ENCODE measurements around the gene OSBPL5. TPM values are rescaled to one million over a fixed set of nuclear protein-coding genes. Genes with fewer than 3 reads are reported as not detected.

OSBPL5 gene
- total RNA-seq, 1 experiment from 2014 or later = 51.4 TPM

- no peaks in the 10 kb centered on the region for H3K9me2 ChIP-seq (replicated peaks; ENCODE audit: low read length)
- intact Hi-C loops (cut with micrococcal nuclease) = no loop called here
- no peaks in the 10 kb centered on the region for H3K27me3 ChIP-seq (ENCODE audit: low read length)
- H3F3A ChIP-seq (ENCODE audit: low read length, unreplicated experiment) = no peaks in the 10 kb centered on the region
- H3K9me3 ChIP-seq (ENCODE audit: low read length) = no peaks in the 10 kb centered on the region
- ATAC-seq (no peak), DNase-seq (no peak)
- H4K20me1 ChIP-seq (ENCODE audit: low read length) = no peaks in the 10 kb centered on the region
- TF ChIP-seq EZH2 (IDR thresholded peaks at IDR 0.05; ENCODE audit: low read length, unreplicated experiment) (no peak), CTCF (conservative IDR thresholded peaks at IDR 0.05; ENCODE audit: low read depth, low read length) (no peak), EZH2phosphoT487 (IDR thresholded peaks at IDR 0.05; ENCODE audit: borderline replicate concordance, low read length) (no peak)
- no TSS peak for BruUV-seq (replicated peaks)
- ChIA-PET POLR2A (ENCODE audit: unreplicated experiment) (no interaction called here), CTCF (no interaction called here)
- no peak overlapping the region for H3K4me3 ChIP-seq (ENCODE audit: low read length)
- no peak overlapping the region for H3K9ac ChIP-seq (ENCODE audit: low read length)
- H3K36me3 ChIP-seq (ENCODE audit: low read depth, low read length) = no peaks in the 10 kb centered on the region
- no peak overlapping the region for H3K27ac ChIP-seq (ENCODE audit: low read length)
- H2AFZ ChIP-seq (ENCODE audit: low read length) = no peak overlapping the region
- H3K4me1 ChIP-seq (ENCODE audit: insufficient read depth, low read length) = no peaks in the 10 kb centered on the region
- H3K4me2 ChIP-seq (ENCODE audit: low read length) = 0 out of 2 replicates have a peak overlapping the region, but pooled peaks have one; percentile 1
- no peaks in the 10 kb centered on the region for H3K79me2 ChIP-seq (ENCODE audit: low read length)
These were observed 13.2 kb upstream of the OSBPL5 start for GRCh38 chr11:3178349-3178748.

DNA sequence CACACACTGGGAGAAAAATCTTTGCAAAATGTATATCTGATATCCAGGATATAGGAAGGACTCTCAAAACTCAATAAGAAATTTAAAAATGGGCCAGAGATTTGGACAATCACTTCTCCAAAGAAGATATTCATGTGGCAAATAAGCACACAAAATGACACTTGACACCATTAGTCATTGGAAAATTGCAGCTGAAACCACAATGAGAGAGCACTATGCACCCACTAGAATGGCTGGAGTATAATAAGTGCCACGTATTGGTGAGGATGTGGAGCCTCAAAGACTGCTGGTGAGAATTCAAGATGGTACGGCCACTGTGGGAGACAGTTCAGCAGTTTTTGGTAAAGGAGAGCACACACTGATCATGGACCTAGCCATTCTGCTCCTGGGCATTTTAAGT, 12.8 kb upstream of the OSBPL5 start:
- Histone ChIP-seq H3K9ac (ENCODE audit: low read length) (no peak overlapping the region), H3K27ac (ENCODE audit: low read length) (no peak overlapping the region), H3K36me3 (ENCODE audit: low read depth, low read length) (no peaks in the 10 kb centered on the region), H3K9me3 (ENCODE audit: low read length) (no peaks in the 10 kb centered on the region), H3K4me3 (ENCODE audit: low read length) (no peak overlapping the region), H3F3A (ENCODE audit: low read length, unreplicated experiment) (no peaks in the 10 kb centered on the region), H3K4me2 (ENCODE audit: low read length) (no peak overlapping the region), H2AFZ (ENCODE audit: low read length) (no peak overlapping the region), H3K79me2 (ENCODE audit: low read length) (no peaks in the 10 kb centered on the region), H3K4me1 (ENCODE audit: insufficient read depth, low read length) (no peaks in the 10 kb centered on the region), H3K27me3 (ENCODE audit: low read length) (no peaks in the 10 kb centered on the region), H3K9me2 (replicated peaks; ENCODE audit: low read length) (no peaks in the 10 kb centered on the region), H4K20me1 (ENCODE audit: low read length) (no peaks in the 10 kb centered on the region)
- no peak for TF ChIP-seq EZH2phosphoT487 (IDR thresholded peaks at IDR 0.05; ENCODE audit: borderline replicate concordance, low read length)
- no peak for TF ChIP-seq EZH2 (IDR thresholded peaks at IDR 0.05; ENCODE audit: low read length, unreplicated experiment)
- TF ChIP-seq CTCF (conservative IDR thresholded peaks at IDR 0.05; ENCODE audit: low read depth, low read length) = no peak
- no peak for ATAC-seq
- peak; percentile 59 for DNase-seq
- no TSS peak for BruUV-seq (replicated peaks)
- POLR2A ChIA-PET (ENCODE audit: unreplicated experiment) = no interaction called here
- intact Hi-C loops (cut with micrococcal nuclease) = no loop called here
- CTCF ChIA-PET = no interaction called here

- intact Hi-C loops (cut with micrococcal nuclease) = no loop called here
- Histone ChIP-seq H3K9ac (ENCODE audit: low read length) (no peak overlapping the region), H3K27me3 (ENCODE audit: low read length) (no peaks in the 10 kb centered on the region), H2AFZ (ENCODE audit: low read length) (no peak overlapping the region), H3K9me2 (replicated peaks; ENCODE audit: low read length) (no peaks in the 10 kb centered on the region), H3K79me2 (ENCODE audit: low read length) (no peaks in the 10 kb centered on the region), H3K4me3 (ENCODE audit: low read length) (no peak overlapping the region), H3K9me3 (ENCODE audit: low read length) (no peaks in the 10 kb centered on the region), H3K4me1 (ENCODE audit: insufficient read depth, low read length) (no peaks in the 10 kb centered on the region), H3K27ac (ENCODE audit: low read length) (no peak overlapping the region), H3F3A (ENCODE audit: low read length, unreplicated experiment) (no peaks in the 10 kb centered on the region), H3K36me3 (ENCODE audit: low read depth, low read length) (no peaks in the 10 kb centered on the region), H3K4me2 (ENCODE audit: low read length) (no peak overlapping the region), H4K20me1 (ENCODE audit: low read length) (no peaks in the 10 kb centered on the region)
- TF ChIP-seq EZH2phosphoT487 (IDR thresholded peaks at IDR 0.05; ENCODE audit: borderline replicate concordance, low read length) (no peak), CTCF (conservative IDR thresholded peaks at IDR 0.05; ENCODE audit: low read depth, low read length) (no peak), EZH2 (IDR thresholded peaks at IDR 0.05; ENCODE audit: low read length, unreplicated experiment) (no peak)
- no TSS peak for BruUV-seq (replicated peaks)
- ATAC-seq (no peak), DNase-seq (no peak)
- POLR2A ChIA-PET (ENCODE audit: unreplicated experiment) = no interaction called here
- CTCF ChIA-PET = no interaction called here
These were observed 11.4 kb upstream of the OSBPL5 start for GRCh38 chr11:3176487-3176886.
